C1 segment of cervical spinal cord (tissue), 14 donors: ENCODE measurements around the gene PDE7B.

ENCODE experiments used
- DNase-seq, 14 donors: peaks; one replicate each; lab custom pipeline; 2025; lab: John Stamatoyannopoulos, UW

Gene PDE7B

GRCh38 chr6:135851442-135852271 is at the start of gene PDE7B:
PDE7B (plus strand) TSS chr6:135851701.
- DNase-seq = peak in 10 of 14 donors; percentile 2 to 60 (median 21)

DNA sequence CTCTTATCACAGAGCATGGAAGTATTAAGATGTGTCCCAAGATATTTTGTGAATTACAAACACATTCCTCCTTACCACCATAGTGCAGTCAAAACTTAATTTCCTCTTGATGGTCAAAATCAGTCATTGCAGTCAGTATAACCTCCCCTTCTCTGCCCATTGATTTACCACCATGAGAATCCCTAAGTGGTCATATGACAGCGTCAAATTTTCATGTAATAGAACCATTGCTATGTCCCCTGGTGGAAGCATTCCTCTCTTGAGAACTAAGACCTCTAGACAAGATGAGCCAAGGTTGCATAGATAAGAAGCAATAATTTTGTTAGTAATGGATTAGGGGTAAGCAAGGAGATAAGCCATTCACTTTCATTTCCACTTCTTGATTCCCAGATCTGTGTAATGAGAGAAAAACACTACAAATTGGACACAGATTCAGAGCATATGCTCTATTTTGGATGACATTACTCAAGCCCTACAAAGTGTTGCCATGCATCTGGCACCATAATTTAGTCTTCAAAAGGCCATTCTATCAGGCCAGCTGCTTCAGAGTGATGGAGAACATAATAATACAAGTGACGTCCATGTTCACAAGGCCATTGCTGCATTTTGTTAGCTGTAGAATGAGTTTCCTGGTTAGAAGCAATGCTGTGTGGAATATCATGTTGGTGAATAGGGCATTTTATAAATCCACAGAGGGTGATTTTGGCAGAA is 49.6 kb upstream of the PDE7B start:
- no peak for DNase-seq

GRCh38 chr6:135810486-135810885 is 41.0 kb upstream of the PDE7B start:
- DNase-seq = no peak

- no peak for DNase-seq
Measured at GRCh38 chr6:135811170-135811569, 40.3 kb upstream of the PDE7B start.

DNA sequence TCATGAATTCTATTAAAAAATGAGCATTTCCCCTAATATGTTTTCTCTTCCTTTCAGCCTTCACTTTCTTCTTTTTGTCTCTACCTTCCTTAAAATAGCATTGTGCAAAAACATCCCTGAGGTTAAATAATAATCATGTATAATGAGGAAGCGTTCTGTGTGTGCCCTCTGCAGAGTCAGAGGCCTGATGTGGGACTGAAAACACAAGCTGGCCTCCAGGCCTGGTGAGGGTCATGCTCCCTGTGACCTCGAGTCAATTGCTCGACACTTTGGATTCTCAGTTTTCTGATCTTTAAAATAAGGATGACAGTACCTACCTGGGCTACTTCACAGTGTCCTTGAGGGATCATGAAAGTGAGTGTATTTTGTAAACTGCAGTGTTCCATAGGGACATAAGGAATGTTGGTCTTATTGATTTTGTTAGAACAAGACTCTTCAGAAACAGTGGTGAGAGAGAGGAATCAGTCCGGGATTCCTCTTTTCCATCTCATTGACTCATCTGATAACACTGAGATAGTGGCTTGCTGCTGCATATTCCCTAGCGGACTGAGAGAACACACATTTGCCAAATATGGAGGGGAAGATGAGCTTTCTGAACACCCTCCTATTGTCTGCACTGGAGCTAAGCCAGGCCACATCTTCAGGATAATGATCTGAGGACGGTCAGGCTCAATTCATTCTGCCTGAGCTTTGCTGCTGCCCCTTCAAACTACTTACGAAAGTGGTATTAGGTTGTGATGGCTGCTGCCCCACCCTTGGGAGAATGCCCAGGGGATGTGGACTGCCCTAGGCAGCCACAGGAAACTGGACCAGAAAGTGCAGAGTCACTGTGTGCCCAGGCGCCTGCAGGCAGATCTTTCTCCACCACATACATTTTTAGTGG is 39.6 kb upstream of the PDE7B start:
- no peak for DNase-seq

GRCh38 chr6:135813401-135813800 is 38.1 kb upstream of the PDE7B start:
- no peak for DNase-seq

DNA sequence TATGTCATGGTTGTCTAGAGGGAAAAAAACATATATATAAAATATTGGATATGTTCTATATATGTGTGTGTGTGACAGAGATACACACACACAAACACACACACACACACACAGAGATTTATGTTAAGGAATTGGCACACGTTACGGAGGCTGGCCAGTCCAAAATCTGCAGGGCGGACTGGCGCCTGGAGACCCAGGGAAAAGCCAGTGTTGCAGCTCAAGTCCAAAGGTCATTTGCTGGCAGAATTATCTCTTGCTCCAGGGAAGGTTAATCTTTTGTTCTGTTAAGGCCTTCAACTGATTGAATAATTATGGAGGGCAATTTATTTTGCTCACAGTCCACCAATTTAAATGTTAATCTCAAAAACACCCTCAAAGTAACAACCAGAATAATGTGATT is 37.5 kb upstream of the PDE7B start:
- no peak for DNase-seq

DNA sequence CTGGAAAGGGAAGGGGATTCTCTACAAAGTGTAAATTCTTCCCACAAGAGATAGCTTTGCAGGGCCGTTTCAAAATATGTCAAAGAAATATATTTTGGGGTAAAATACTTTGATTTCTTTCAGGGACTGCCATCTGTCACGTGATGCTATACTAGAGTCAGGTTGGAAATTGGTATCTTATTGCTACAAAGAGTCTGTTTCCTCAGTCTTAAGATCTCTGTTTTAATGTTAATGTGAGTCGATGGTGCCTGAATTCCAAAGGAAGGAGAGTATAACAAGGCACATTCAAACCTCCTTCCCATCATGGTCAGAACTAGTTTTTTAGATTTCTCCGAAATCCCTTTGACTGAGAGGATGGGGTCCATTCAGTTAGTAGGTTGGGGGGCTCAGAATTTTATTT is 36.3 kb upstream of the PDE7B start:
- DNase-seq = no peak

DNA sequence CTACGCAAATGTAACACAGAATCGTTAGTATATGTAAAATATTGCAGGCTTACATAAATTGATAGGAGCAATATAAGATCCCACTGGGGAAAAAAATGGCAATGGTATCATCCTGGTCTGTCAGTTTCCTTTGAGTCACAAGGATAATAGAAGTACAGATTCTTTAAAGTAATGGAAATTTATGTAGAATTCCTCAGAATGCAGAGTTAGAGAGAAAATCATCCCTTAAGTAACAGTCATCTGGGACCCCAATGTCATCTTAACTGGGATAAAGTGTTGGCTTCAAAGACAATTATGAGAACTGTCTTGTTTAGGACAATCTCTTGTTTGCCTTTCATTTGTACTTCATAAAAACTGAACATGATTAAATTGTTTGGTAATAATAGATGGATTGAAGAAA is 34.5 kb upstream of the PDE7B start:
- DNase-seq = no peak

DNA sequence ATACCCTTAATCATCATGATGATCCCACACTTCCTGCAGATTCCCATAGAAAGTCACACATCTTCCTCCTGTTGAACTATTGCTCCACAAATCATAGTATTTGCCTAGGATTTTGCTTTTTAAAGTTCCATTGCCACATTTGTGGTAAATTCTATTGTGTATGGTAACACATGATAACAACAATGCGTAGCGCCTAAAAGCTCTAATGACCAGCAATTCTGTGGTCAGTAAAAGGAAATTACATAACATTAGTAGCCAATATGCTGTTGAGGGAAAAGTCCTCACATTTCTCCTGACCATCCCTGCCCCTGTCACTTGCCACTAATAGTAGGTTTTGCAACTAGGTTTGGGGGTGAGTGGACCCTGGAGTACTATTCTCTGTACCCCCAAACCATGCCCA is 31.8 kb upstream of the PDE7B start:
- no peak for DNase-seq

DNA sequence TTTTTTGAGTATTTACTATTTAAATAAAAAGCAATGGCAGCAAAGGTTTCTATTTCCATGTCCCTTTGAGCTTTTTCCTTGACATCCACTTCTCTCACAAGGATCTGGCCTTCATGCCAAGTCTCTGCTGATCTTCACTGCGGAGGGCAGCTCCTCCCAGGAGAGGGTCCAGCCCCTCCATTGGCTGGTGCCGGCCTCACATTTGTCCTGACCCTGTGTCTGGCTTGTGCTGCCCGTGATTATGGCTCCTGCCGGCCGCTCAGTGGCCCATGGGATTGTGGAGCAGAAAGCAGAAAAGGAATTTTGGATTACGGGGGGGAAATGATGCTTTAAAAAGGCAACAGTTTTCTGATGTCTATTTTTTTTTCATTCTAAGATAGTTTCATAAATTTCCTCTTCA is 31.2 kb upstream of the PDE7B start:
- DNase-seq = no peak

- DNase-seq = no peak
Measured at GRCh38 chr6:135823851-135824250, 27.6 kb upstream of the PDE7B start.

DNA sequence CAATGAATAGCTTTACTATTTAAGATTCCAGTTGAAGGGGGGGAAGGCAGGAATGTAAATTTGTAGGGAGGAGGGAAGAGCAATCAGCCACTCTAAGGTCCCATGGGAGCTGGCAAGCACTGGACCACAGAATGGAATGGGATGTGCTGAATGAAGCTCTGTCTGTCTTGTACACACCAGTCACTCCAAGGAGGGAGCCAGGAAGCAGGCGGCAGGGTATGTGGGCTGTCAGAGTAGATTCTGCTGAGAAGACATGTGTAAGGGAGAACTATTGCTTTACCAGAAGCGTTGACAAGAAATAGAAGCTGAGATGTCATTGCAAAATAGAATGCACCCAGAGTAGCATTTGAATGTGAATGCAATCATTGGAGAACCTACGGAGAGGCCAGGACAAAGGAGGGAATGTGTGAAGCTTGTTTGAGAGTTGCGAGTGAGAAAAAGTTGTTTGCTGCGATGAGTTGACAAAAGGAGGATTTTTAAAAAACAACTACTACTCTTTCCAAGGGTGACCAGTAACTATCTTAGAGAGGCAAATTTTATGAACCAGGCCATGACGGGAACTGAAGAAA is 25.2 kb upstream of the PDE7B start:
- DNase-seq = no peak

DNA sequence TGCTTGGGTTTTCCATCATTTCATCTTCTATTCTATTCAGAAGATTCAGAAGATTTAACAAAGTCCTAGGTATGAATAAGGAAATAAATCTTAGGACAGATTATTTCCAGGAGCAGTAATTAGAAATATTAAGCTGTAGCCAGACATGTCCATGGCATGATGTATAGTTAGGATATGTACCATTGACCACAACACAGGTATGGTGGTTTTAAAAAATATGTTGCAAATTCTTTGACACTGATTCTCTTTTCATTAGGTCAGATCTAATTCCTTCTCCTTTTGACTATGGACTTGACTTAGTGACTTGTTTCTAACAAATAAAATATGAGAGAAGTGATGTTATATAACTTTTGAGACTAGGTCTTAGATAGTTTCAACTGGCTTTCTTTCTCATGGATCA is 23.5 kb upstream of the PDE7B start:
- DNase-seq = no peak

GRCh38 chr6:135830452-135830881 is 21.0 kb upstream of the PDE7B start:
- no peak for DNase-seq

- DNase-seq = no peak
Measured at GRCh38 chr6:135831016-135831415, 20.5 kb upstream of the PDE7B start.

DNA sequence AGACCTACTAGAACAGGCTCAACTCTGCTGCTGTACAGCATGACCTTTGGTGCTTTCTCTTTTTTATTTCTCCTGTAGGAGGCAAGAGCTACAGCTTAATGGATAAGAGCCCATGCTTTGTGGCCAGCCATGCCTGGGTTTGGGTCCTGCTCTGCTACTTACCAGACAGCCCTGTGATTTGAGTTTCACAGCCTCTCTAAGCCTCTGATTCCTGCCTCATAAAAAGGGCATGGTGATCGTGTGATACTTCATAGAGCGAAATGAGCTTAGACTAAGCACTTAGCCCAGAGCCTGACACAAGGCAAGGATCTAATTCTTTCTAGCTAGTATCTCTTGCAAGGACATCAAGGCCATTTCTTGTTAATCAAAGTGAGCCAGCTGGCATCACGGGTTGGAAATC is 19.3 kb upstream of the PDE7B start:
- DNase-seq = no peak

DNA sequence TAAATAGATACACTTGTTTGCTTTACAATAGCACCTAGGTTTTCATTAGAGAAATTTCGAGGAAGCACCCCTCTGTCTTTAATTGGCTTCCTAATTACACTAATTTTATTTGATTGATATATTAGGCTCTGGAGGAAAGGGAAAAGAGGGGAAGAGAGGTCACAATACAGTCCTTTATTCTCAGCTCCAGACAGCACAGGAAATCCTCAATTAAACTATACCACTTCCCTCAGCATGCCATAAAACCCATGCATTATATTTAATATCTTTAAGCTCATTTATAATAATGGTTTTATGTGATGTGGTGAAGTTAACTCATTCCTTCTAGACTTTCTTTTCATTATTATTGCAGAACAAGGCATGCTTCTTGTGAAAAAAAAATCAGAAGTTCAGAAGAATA is 17.7 kb upstream of the PDE7B start:
- DNase-seq = no peak

DNA sequence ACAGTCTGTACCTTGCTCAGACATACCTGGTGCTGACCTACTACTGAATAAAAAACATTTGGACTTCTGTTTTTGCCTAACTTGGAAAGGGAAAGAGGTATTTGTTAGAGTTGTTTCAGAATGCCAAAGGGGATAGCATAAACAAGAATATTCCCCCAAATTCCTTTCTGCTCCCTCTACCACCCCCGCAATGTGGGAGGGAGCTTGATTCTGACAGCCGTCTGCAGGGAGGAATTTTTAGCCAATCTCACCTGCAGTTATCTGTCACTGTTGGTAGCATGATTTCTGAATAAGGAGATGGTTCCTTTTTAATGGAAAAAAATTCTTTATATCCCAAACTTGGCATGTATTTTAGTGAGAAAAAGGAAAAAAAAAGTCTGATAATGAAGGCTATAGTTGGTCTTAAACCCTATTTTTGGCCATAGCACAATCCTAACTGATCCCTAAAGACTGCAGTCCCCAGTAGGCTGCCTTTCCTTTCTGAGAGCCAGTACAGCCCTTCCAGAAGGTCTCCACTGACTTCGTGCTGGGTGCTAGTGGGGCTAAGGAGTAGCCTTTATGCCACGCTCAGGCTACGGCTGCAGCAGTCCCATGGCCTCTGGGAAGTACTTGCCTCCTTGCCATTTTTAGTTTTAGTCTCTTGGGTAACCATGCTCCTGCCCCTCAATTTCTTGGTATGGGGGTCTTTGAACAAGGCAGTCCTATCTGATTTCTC is 13.6 kb upstream of the PDE7B start:
- no peak for DNase-seq

DNA sequence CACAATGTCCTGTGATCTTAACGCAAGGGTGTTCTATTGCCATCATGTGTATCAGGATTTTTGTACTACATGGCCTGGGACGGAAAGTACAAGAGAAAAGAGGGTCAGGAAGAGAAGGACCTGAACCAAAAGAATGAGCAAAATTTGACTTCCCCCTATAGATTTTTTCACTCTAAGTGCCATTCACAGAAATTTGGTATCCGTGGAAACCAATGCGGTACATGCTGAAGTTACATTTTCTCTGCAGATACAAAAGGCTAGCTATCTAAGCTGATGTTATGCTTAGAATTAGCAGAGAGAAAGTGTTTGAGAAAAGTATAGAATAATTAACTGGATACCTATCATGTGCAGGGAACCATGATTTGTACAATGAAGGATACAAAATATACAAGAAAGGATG is 12.4 kb upstream of the PDE7B start:
- DNase-seq = no peak
